K562 (cell line): Measurements from ENCODE around the gene GLP2R. TPM values are rescaled to one million over a fixed set of nuclear protein-coding genes. Genes with fewer than 3 reads are reported as not detected.

Source experiments
- ADNP ChIP-seq: fragments of 200-800 bp; sonication (Bioruptor generic); IDR thresholded peaks from 2 replicates; pipeline ENCODE4 v1.6.1; 2016; ENCODE audit warnings: missing genetic modification characterization, missing compliant biosample characterization
- FOXA1 ChIP-seq: fragments of 450-650 bp; IDR thresholded peaks from 2 replicates; pipeline ENCODE4 v1.6.1; 2016; ENCODE audit warnings: mild to moderate bottlenecking, borderline replicate concordance
- MED1 ChIP-seq: sonication (generic); formaldehyde crosslinking; IDR thresholded peaks from 2 replicates; pipeline ENCODE4 v1.8.1; 2023; ENCODE audit warnings: missing genetic modification reagents, borderline replicate concordance
- MGA ChIP-seq: fragments of 450-650 bp; IDR thresholded peaks from 2 replicates; pipeline ENCODE4 v1.6.1; 2016; ENCODE audit warnings: mild to moderate bottlenecking, moderate library complexity
- PHF20 ChIP-seq: fragments of 450-650 bp; IDR thresholded peaks from 2 replicates; pipeline ENCODE4 v1.6.1; 2018; ENCODE audit not compliant: partially characterized antibody
- TARDBP ChIP-seq: fragments of 450-650 bp; IDR thresholded peaks from 2 replicates; pipeline ENCODE4 v1.6.1; 2016
- XRCC4 ChIP-seq: IDR thresholded peaks from one replicate; pipeline ENCODE4 v1.6.1; 2011; ENCODE audit not compliant: insufficient read depth, insufficient read length; ENCODE audit errors: extremely low read depth
- ZBTB9 ChIP-seq: fragments of 450-650 bp; formaldehyde crosslinking; IDR thresholded peaks from 2 replicates; pipeline ENCODE4 v1.4.0; 2020; ENCODE audit warnings: mild to moderate bottlenecking, moderate library complexity
- ZHX1 ChIP-seq: fragments of 150-350 bp; conservative IDR thresholded peaks from 2 replicates; pipeline ENCODE4 v1.6.1; 2014; ENCODE audit warnings: low read length
- polyA plus RNA-seq, 8 experiments: library from polyadenylated mRNA; depleted of rRNA in 4 of 8; stranded (reverse) in 5 of 8; unstranded in 3 of 8; fragments of >200 nt; fragmentation: Nextera tagmentation in 2 of 8; fragmentation: Illumina TruSeq in 1 of 8; extraction: Ambion mirVana in 2 of 8; extraction: Trizol in 1 of 8; gene quantifications; 2 replicates each; pipeline versions ENCODE4 v1.2.1 to v1.2.3, GENCODE V29; 2011 to 2014; ENCODE audit warnings: inconsistent platforms in 1 of 8, missing spikeins in 1 of 8
- total RNA-seq, 7 experiments: library from RNA; depleted of rRNA in 6 of 7; stranded (reverse); fragments of >200 nt in 6 of 7; fragmentation: Illumina TruSeq in 2 of 7; extraction: Trizol in 2 of 7; gene quantifications; 2 replicates each; pipeline versions ENCODE4 v1.2.1 to v1.2.3, GENCODE V29; 2011 to 2021; ENCODE audit warnings: low replicate concordance in 1 of 7

GLP2R gene
- total and polyA plus RNA-seq, 9 of the 15 experiments (the other 6 are each of a cell fraction or from before 2014, with no cell fraction given) = not detected

- no peak for TF ChIP-seq MGA
- no peak for TF ChIP-seq MED1
- no peak for TF ChIP-seq TARDBP
- no peak for TF ChIP-seq PHF20
- TF ChIP-seq ZBTB9 = no peak
- TF ChIP-seq XRCC4 = no peak
- TF ChIP-seq ZHX1 = no peak
- no peak for TF ChIP-seq FOXA1
- TF ChIP-seq ADNP (tag) = no peak
These were observed 78.8 kb downstream of the GLP2R start (continued) for GRCh38 chr17:9904277-9905077.
